GM19238 (cell line): Measurements from ENCODE around the gene BBIP1.

Experiments used
- DNase-seq: peaks from one replicate; pipeline ENCODE4 v3.0.0; 2011; ENCODE audit warnings: low spot score; ENCODE audit not compliant: insufficient read length

The BBIP1 gene, protein sequence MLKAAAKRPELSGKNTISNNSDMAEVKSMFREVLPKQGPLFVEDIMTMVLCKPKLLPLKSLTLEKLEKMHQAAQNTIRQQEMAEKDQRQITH

DNA sequence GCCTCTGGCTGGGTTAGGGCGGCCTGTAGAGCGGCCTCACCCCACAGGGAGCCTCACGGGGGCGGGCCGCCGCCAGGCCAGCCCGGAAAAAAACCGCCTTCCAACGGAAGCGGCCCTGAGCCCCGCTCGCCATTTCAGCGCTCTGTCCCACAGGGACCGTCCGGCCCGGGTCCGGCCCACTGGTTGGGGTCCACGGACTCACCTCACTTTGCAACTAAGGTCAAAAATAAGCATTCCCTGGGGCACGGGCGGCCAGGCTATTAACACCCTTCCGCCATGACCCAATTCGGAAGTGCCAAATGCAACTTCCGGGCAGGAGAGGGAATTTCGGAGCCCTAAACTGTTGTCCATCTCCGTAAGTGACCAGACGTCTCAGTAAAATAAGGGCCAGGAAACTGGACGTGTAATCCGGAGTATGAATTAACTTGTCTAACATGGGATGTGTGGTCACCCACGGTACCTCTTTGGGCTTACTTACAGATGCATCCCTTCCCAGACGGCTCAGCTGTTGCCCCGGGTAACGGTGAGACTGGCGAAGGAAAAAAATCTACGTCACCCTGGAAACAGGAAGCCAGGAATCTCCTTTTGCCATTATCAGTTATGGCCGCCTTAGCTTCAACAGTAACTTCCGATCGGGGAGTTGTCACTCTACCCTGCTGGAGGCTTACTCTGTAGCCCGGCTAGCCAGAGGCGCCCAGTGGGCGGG lies at the start of gene BBIP1:
TSS of gene BBIP1 (minus strand) at position 538 of the 706 bp plus-strand sequence. CDS start 1,023 bp downstream, outside the sequence.
- peak; percentile 76 for DNase-seq

DNA sequence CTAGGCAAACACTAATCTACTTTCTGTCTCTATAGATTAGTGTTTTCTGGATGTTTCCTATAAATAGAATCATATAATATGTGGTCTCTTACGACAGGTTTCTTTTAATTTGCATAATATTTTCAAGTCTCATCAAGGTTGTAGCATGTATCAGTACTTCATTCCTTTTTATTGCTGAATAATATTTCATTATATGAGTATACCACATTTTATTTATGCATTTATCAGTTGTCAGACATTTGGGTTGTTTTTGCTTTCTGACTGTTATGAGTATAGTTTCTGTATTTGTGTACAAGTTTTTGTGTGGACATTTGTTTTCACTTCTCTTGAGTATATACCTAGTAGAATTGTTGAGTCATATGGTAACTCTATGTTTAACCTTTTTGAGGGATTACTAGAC lies 48.7 kb upstream of the BBIP1 start:
- no peak for DNase-seq

DNA sequence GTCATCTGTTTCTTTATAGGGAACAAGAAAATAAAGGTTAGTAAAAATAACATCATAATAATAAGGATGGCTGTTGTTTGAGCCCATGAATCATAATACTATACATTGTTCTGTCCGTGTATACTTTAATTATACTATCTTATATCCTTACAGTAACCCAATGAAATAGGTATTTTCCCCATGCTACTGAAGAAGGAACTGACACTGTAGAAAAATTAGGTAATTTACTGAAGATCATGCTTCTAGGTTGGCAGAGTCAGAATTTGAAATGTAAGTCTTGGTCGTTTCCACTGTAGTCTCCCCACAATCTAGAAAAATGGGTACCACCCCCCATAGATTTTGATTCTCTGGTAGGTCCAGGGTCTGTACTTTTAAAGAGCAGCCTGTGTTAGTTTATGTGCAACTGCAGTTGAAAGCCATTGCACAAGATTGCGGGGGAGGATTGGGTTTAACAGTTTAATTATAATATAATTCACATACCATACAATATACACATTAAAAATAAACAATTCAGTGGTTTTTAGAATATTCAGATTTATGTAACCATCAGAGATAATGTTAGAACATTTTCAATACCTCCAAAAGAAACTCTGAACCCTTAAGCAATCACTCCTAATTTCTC lies 48.1 kb upstream of the BBIP1 start:
- no peak for DNase-seq

DNA sequence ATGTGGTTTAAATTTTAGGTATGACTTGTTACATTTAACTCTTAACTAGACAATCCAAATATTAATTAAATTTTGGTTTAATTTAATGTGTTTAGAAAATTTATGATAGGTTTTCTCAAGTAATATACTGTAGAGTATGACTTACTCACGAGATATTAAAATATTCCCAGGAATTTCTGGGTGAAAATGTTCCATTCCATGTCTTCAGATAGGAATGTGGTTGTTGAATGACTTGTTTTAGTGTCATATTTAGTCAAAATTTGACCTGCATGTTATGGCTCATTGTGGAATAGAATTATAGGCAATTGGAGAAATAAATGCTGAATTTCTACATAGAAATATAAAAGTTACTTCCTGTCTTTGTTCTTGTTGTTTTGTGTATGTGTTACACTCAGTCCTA lies 47.2 kb upstream of the BBIP1 start:
- DNase-seq: no peak

DNA sequence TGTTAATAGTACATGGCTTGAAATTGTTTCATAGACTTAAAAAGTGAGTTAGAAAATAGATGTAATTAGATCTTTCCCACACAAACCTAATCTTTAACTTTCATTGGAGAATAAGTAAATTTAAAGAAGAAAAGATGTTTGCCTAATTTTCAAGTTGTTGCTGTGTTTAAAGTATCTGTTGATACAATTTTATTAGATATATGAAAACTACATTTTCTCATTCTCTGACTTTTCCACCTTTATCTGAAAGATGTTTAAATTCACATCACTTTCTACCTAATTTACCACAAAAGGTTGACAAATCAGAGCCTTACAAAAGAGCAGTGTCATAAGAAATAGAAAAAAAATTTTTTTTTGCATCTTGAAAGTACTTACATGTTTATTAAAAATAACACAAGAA lies 46.2 kb upstream of the BBIP1 start:
- no peak for DNase-seq

DNA sequence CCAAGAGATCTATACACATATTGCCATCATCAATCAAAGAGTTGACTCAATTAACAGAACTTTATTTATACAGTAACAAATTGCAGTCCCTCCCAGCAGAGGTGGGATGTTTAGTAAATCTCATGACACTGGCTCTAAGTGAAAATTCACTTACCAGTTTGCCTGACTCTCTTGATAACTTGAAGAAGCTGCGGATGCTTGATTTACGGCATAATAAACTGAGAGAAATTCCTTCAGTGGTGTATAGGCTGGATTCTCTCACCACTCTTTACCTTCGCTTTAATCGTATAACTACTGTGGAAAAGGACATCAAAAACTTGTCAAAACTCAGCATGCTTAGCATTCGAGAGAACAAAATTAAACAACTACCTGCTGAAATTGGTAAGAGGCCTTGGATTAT lies 45.7 kb upstream of the BBIP1 start:
- no peak for DNase-seq

DNA sequence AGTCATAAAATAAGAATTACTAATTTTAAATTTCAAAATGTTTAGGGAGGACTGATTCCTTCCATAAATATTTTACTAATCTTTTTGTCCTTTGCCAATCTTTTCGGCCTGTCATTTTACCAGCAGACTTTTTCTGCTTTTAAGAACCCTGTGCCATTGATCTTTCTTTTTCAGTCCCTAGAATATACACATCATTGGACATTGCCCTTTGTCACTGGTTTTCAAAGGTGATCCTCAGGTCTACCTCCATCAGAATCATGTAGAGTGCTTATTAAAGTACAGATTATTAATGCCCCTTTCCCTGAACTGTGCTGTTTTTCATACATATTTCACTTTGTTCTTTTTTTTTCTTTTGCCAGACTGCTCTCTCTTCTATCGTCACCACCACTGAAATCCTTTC lies 44.2 kb upstream of the BBIP1 start:
- no peak for DNase-seq

DNA sequence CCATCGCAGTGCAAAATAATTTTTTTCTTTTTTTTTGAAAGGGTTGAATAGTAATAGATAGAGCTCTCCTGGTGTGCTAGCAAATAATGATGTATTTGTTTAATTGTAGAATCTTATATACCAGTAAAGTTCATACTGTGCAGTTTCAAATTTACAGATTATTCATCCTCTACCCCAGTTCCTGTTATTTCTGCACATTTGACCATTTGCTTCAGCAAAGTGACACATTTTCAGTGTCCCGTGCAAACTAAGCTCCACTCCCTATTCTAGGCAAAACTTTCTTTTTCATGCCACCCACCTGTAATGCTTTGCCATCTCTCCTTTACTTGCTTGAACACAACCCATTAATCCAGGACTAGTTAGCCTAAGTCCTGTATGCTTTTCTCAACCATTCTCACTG lies 43.5 kb upstream of the BBIP1 start:
- DNase-seq: no peak

DNA sequence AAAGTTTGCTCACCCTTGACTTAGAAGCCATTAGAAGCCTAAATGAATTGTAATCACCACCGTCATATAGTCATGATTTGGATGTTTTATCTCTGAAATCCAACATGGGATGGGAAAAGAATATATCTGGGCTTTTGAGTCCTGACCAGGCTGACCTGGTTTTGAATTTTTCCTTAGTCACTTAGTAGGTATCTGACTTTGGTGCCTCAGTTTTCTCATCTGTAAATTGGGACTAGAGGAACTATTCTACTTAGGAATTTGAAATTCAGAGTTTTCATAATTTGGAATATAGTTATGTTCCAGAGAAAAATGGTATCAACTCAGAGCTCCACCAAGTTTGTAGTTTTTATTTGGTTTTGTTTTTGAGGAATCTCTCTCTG lies 41.3 kb upstream of the BBIP1 start:
- DNase-seq: no peak

DNA sequence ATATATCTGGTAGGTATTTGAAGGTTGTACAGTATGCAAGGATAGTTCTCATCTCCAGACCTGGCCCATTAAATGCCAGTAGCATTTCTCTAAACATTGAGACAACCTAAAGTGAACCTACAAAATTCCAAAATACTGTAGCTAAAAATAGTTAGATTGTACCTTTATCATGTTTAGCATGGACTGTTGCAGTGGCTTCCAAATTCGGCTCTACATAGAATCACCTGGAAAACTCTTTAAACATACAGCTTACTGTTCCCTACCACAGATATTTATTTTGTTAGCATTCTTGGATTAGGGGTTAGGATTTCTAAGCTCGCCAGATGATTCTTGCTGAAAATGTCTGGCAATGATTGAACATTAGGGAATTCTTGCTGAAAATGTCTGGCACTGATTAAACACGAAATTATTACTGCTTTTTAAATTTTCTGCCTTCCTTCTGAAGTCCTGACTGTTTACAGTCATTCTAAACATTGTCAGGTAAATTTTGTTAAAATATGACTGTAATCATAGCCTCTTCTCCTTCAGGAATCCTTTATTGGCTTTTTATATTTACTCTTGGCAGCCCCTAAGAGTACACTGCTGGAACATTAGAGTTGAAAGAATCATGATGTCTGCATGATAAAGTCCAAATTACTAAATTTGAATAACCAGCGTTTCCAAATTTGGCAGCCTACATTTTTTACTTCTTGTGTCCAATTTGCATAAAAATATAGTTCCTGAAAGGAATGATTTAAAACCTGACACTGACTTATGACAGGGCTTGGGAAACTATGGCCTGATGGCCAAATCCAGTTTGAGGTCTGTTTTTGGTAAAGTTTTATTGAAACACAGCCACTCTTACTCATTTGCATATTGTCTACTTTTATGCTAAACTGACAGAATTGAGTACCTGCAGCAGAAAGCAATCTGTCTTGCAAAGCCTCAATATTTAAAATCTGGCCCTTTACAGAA lies 40.7 kb upstream of the BBIP1 start:
- no peak for DNase-seq

DNA sequence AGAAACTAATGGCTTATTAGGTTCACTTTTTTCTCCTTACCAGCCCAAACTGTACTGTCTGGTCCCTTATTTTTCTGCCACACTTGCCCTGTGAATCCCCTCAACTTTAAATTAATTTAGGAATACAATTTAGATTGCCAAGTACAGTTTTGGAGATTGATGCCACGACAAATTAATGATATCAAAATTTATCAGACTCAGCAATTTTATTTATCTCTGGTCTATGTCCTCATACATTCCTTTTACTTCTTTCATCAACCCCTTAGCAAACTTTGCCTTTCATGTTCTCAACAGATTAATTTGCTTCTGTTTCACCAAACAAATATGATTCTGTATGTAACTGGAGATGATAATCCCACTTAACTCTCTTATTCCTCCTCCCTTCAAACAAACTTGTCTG lies 38.6 kb upstream of the BBIP1 start:
- DNase-seq: no peak

DNA sequence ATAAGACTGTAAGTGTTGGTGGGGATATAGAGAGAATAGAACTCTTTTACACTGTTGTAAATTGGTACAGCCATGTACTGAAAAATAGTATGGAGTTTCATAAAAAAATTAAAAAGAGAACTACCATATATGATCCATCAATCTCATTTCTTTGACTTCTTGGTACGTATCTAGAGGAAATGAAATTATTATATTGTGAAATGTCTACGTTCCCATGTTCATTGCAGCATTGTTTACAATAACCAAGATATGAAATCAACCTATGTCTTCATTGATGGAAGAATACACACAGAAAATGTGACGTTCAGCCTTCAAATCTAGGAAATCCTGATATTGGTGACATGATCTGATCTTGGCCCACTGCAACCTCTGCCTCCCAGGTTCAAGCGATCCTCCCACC lies 32.4 kb upstream of the BBIP1 start:
- DNase-seq: no peak

DNA sequence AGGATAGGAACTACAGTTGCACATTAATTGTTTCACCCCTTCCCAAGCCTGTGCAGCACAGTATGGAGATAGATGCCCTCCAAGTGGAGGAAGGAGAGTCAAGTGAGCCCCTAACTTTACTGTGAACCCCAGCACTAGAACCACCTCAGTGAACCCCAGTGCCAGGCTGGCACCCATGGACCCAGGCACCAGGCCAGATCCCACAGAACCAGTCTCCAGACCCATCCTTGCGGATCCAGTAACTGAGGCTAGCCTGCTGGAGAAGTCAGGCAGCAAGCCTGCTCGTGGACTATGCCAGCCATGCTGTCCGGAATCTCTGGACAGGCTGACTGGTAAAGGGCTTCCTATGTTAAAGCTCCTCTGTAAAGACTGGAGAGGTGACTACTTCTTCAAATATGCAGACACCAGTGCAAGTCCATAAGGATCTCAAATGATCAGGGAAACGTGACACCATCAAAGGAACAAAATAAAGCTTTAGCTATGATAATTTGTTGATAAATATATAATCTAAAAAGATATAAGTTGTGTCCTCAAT lies 28.1 kb upstream of the BBIP1 start:
- no peak for DNase-seq

DNA sequence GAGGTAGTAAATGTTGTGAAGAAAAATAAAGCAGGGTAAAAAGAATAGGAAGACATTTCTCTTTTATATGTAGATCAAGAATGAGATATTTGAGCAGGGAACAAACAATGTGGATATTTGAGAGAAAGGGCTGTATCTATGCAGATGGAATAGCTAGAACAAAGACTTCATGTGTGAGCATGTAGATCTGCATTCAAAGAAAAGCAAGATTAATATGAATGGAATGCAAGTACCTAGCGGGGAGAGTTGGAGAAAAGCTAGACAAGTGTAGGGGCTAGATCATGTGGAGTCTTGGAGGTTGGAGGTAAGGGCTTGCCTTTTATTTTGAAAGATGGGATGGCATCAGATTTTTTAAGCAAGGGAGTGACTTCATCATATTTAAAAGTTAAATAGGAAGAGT lies 27.5 kb upstream of the BBIP1 start:
- DNase-seq: no peak

DNA sequence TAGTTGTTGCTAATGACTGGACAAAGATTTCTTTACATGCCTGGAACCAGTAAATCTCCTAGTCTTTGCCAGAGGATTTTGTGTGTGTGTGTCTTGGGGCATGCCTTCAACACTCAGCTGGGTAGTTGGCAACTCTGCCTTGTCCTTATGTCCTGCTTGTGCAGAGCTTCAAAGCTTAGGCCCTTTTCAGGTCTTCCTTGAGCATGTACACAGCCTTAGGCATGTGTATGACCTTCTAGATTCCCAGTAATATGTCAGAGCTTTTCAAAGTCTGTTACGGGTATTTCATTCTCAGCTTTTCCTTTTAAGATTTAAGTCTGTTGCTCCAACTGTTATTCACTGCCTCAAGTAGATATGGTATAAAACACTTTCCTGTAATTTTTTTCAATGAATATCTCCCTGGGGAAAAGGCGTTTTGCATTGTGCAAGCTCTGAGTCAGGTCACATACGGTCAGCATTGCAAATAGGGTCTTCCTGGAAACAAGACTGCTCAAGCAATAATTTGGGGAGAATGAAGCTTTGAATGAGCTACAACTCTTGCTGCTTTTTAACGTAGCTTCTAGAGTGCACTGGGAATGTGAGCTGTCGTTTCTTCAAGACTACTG lies 25.9 kb upstream of the BBIP1 start:
- DNase-seq: no peak

DNA sequence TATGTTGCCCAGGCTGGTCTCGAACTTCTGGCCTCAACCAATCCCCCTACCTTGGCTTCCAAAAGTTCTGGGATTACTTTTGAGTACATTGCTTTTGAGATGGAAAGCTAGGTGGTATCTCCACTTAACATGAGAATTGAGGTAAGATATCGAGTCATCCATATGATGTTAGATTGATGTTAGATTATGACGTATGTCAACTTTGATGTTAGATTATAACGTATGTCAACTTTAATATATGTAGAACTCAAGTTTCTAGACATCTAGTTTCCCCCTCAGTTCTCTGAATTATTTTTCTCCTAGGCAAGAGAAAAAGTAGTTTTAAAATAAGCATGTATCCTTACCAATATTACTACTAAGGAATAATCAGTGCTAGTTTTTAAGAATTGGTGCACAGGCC lies 20.4 kb upstream of the BBIP1 start:
- DNase-seq: no peak

DNA sequence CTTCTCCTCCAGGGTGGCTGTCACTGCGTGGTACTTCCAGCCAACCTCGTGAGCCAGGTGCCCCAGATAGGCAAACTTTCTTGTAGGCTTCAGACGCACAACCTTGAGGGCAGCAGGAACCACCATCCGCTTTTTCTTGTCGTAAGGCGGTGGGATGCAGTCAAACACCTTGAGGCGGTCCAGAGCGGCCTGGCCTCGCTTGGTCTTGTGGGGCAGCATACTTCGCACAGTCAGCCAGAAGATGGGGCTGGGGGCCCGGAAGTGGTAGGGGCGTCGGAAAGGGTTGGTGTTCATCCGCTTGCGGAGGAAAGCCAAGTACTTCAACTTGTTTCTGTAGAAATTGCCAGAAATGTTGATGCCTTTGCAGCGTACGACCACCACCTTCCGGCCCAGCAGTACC lies 17.8 kb upstream of the BBIP1 start:
- DNase-seq: no peak

DNA sequence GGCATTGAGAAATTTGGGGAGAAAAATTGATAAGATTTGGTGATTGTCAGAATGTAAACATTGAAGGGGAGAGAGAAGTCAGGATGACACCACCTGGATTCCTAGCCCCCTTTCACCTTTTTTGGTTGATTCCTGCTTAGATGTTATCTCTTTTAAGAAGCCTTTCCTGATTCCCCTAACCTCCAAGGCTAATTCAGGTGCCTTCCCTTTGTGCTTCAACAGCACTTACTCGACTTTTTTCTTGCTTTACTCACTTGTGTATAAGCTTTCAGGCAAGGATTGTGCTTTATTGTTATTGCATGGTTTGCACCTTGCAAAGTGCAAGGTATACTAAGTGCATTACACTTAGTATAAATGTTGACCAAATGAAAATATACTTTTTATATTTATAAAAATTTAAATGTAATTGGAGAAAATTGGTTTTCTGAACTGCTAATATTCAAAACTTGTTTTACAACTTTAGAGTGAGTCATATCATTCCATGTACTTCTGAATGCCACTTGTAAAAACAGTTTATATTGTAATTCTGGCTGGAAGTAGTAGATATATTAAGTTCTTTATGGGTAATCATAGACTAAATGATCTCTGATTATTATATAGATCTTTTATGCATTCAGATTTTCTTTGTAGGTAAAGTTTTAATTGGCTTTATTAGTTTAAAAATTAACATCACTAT lies 13.7 kb upstream of the BBIP1 start:
- DNase-seq: no peak

DNA sequence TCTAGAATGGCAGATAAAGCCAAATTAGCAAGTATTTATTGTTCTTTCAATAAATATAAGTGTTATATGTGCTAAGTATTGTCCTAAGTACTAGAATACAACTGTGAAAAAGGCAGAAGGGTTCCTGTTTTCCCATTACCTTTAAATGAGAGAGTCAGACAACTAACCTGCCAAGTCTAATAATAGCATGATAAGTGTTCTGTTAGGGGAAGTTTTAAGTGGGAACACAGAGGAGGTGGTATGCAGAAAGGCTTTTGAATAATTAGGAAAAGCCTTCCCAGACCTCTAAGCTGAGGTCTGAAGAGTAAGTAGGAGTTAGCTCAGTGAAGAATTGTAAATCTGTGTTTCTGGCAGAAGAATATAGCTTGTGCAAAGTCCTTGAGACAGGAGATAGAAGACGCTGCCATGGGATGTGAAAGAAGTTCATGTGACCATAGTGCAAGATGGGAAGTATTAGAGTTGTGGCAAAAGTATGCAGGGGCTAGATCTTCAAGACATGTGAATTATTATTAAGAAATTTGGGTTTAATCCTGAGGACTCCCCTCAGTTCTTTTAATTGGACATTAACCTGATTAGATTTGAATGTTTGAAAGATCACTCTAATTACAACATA lies 12.9 kb upstream of the BBIP1 start:
- DNase-seq: no peak

DNA sequence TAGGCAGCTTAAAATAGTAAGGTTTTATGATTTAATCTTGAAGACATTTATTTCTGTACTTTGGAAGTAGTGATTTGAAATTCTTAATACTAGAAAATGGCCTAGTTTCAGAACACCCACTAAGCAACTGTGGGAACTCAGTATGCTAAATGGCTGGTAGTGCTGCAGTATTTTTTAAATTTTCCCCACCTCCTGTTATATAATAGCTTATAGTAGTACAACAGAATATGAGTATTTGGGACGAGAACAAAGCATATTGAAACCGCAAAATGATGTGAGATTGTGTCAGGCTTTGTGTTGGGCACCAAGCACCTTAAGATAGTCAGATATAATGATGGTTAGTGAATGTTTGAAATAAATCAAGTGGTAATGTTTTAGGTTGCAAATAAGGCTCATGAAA lies 8.5 kb upstream of the BBIP1 start:
- DNase-seq: no peak
